Upper lobe of left lung (tissue), 4 donors: ENCODE measurements around the gene HERC4.

Experiments used
- EP300 ChIP-seq, 4 donors: sonication (generic); formaldehyde crosslinking; IDR thresholded peaks; one replicate each; pipeline ENCODE4 v1.5.1; 2017; ENCODE audit warnings: antibody characterized with exemption in 4 of 4, control low read depth in 2 of 4
- POLR2AphosphoS5 ChIP-seq, 2 donors: sonication (generic); formaldehyde crosslinking; IDR thresholded peaks; one replicate each; pipeline ENCODE4 v1.5.1; 2017; ENCODE audit warnings: antibody characterized with exemption in 2 of 2
- TF ChIP-seq, protein P1 (sequence below), 6 experiments: fragments of 450-650 bp in 4 of 6; fragments of 200-600 bp in 2 of 6; sonication (generic) in 2 of 6; IDR thresholded peaks; one replicate each; pipeline ENCODE4 v1.5.1; 2016 to 2019; ENCODE audit warnings: antibody characterized with exemption in 6 of 6

GRCh38 chr10:68067029-68067428 lies 8.1 kb downstream of the HERC4 start:
- TF ChIP-seq EP300 (IDR thresholded peaks at IDR 0.05) (peak in 1 of 4 donors; percentile 74), POLR2AphosphoS5 (IDR thresholded peaks at IDR 0.05) (no peak)
- TF ChIP-seq, protein P1, sequence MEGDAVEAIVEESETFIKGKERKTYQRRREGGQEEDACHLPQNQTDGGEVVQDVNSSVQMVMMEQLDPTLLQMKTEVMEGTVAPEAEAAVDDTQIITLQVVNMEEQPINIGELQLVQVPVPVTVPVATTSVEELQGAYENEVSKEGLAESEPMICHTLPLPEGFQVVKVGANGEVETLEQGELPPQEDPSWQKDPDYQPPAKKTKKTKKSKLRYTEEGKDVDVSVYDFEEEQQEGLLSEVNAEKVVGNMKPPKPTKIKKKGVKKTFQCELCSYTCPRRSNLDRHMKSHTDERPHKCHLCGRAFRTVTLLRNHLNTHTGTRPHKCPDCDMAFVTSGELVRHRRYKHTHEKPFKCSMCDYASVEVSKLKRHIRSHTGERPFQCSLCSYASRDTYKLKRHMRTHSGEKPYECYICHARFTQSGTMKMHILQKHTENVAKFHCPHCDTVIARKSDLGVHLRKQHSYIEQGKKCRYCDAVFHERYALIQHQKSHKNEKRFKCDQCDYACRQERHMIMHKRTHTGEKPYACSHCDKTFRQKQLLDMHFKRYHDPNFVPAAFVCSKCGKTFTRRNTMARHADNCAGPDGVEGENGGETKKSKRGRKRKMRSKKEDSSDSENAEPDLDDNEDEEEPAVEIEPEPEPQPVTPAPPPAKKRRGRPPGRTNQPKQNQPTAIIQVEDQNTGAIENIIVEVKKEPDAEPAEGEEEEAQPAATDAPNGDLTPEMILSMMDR (IDR thresholded peaks at IDR 0.05): no peak
